ENCODE results near the gene ZNF638. TPM values are rescaled to one million over a fixed set of nuclear protein-coding genes. Genes with fewer than 3 reads are reported as not detected.
A peak's percentile ranks its signal among the peaks of the same experiment; 100 is the strongest.

Gene ZNF638
- total RNA-seq, 4 donors from 2014 or later: 202 to 286 (median 252) TPM

DNA sequence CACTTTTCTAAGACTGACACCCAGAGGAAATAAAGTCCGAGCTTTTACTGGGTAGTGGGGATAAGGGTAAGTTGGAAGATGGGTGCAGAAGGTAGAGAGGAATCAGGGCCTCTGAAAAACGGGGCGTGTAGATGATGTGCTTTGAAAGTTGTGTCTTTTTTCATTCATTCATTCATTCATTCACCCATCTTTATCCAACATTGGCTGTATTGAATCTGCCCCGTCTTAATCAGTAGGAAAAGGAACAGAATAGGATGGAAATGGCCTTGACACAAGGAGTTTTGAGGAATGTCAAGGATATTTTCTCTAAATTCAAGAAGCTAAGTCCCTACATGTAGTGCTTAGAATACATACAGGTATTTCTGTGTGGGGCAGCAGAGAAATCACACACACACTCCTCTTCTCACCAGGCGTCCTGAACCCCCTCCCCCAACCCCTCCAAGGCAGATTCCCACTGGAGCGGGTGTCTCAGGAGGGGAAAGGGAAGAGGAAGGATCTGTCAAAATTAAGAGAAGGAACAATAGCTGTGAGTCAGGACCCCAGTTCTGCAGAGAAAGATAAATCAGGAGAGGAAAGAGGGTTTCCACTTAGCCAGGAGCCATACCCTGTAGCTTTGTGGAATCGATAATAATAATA lies 135.7 kb downstream of the ZNF638 start:
- H3K36me3 ChIP-seq: no peaks in the 10 kb centered on the region
- WGBS, 2 donors: 16 to 20% methylated on average over 7 of the region's 7 CpGs
- H3K4me1 ChIP-seq: peaks cover 0 to 23% (median 8%) of the 10 kb centered on the region in 4 donors
- no peak overlapping the region for H3K27ac ChIP-seq
- peak overlapping the region; percentile 35 to 75 (median 69) for H3K4me3 ChIP-seq
- no peak for TF ChIP-seq POLR2A (IDR thresholded peaks at IDR 0.05)
- TF ChIP-seq EP300 (IDR thresholded peaks at IDR 0.05): no peak
- TF ChIP-seq, protein P1, sequence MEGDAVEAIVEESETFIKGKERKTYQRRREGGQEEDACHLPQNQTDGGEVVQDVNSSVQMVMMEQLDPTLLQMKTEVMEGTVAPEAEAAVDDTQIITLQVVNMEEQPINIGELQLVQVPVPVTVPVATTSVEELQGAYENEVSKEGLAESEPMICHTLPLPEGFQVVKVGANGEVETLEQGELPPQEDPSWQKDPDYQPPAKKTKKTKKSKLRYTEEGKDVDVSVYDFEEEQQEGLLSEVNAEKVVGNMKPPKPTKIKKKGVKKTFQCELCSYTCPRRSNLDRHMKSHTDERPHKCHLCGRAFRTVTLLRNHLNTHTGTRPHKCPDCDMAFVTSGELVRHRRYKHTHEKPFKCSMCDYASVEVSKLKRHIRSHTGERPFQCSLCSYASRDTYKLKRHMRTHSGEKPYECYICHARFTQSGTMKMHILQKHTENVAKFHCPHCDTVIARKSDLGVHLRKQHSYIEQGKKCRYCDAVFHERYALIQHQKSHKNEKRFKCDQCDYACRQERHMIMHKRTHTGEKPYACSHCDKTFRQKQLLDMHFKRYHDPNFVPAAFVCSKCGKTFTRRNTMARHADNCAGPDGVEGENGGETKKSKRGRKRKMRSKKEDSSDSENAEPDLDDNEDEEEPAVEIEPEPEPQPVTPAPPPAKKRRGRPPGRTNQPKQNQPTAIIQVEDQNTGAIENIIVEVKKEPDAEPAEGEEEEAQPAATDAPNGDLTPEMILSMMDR (IDR thresholded peaks at IDR 0.05): no peak
- no peak for DNase-seq (ENCODE audit: low spot score in 2 of 2)
- peaks cover 0 to 39% of the 10 kb centered on the region in 2 donors for H3K27me3 ChIP-seq
- H3K9me3 ChIP-seq: peaks cover 0 to 12% (median 0%) of the 10 kb centered on the region in 4 donors

DNA sequence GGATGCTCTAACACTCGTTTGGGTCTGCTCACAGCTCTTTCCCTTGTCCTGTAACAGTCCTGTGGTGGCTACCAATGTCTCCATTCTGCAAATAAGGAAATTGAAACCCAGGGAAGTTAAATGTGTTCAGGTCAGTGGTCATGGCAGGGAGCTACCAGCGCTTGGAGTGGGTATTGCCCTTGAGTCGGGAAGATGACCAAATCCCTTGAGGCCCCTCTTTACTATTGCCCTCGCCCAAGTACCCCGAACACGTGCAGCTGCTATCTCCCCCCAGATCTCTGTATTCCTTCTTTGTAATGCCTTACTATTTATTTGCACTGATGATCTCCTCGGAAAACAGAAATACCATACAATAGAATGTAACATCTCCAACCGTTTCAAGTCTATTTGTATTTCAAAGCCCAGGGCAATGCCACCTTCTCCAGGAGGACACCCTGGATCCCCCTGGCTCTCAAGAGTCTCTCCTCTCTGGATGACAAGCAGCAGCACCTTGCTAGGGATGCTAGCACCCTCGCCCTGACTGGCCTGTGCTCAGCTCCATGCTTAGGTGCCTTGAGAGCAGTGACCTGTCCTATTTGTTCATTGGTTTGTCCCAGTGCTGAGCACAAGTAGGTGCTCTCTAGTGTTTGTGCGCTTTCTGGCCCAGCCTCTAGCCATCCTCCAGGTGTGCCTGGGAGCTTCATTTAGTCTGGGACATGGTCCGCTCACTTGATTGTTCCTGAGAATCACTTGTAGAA lies 136.9 kb downstream of the ZNF638 start:
- peaks cover 0 to under 1% (median 0%) of the 10 kb centered on the region in 4 donors for H3K9me3 ChIP-seq
- no peak for TF ChIP-seq EP300 (IDR thresholded peaks at IDR 0.05)
- TF ChIP-seq, protein P1 (IDR thresholded peaks at IDR 0.05): no peak
- TF ChIP-seq POLR2A (IDR thresholded peaks at IDR 0.05): no peak
- H3K4me1 ChIP-seq: peaks cover 0 to 23% (median 8%) of the 10 kb centered on the region in 4 donors
- WGBS, 2 donors: 61 to 74% methylated on average over 10 to 11 of the region's 11 CpGs
- no peak overlapping the region for H3K4me3 ChIP-seq
- H3K36me3 ChIP-seq: no peaks in the 10 kb centered on the region
- peaks cover 0 to 39% of the 10 kb centered on the region in 2 donors for H3K27me3 ChIP-seq
- DNase-seq (ENCODE audit: low spot score in 2 of 2): no peak
- no peak overlapping the region for H3K27ac ChIP-seq

DNA sequence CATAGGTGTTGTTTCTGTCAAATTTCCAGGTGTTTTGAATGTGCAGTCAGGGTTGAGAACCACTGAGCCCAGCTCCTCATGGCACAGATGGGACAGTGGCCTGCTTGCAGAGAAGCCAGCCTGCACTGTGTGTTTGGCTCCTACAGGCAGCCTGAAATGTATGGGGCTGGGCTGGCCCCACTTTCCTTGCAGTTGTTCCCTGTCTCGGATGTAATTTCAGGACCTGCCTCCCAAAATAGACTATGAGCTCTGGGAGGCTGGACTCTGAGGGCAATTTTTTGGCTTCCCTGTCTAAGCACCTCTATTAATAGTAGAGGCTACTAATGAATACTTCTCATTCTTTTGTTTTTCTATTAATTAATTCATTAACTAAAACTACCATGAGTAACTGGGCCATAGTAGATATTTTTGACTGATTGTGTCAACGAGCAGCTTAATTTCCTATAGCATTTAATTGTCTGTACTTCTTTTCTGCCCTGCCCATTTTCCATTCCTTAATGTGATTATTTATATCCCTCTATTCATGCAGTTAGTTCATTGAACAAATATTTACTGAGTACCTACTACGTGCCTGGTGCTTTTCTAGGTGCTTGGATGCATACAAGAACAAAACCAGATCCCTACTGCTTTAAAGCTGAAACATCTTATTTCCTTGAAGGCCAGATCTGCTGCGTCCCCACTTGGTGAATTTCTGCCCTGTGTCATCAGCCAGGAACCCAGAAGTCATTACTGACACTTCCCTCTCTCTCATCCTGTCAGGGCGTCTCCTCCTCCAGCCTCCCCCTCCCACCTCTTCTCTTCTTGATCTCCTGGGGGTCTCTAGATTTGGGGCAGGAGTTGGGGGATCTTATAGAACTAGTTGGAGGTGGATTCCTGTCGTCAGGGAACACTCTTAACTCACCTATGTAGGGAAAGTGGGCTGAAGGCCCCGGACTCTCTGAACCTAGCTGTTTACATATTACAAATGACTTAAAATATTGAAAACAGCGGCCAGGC lies 138.1 kb downstream of the ZNF638 start:
- Histone ChIP-seq H3K4me1 (peaks cover 0 to 23% (median 8%) of the 10 kb centered on the region in 4 donors), H3K27me3 (peaks cover 0 to 29% of the 10 kb centered on the region in 2 donors), H3K9me3 (no peaks in the 10 kb centered on the region), H3K4me3 (no peak overlapping the region), H3K27ac (no peak overlapping the region), H3K36me3 (no peaks in the 10 kb centered on the region)
- WGBS, 2 donors: 78 to 83% methylated on average over 8 of the region's 8 CpGs
- TF ChIP-seq, protein P1 (IDR thresholded peaks at IDR 0.05): no peak
- TF ChIP-seq EP300 (IDR thresholded peaks at IDR 0.05) (no peak), POLR2A (IDR thresholded peaks at IDR 0.05) (no peak)
- DNase-seq (ENCODE audit: low spot score in 2 of 2): no peak

DNA sequence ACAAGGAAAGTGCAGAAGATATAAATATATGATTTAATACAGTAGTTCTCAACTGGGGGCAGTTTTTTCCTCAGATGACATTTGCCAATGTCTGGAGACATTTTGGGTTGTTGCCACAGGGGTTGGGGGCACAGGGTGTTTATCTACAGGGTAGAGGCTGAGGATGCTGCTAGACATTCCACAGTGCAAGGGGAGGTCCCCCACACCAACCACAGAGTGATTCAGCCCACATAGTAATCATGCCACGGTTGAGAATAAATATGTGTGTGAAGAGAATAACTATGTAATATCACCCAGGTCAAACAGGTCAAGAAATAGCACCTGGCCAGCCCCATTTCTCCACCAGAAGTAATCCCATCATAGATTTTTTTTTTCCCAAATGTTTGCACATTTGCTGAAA lies 139.7 kb downstream of the ZNF638 start:
- no peak for DNase-seq (ENCODE audit: low spot score in 2 of 2)
- no peak overlapping the region for H3K4me3 ChIP-seq
- H3K36me3 ChIP-seq: no peaks in the 10 kb centered on the region
- H3K4me1 ChIP-seq: peaks cover 0 to 15% (median 6%) of the 10 kb centered on the region in 4 donors
- TF ChIP-seq EP300 (IDR thresholded peaks at IDR 0.05): no peak
- H3K9me3 ChIP-seq: no peaks in the 10 kb centered on the region
- WGBS, 2 donors: 41 to 59% methylated on average over 1 of the region's 1 CpG
- H3K27me3 ChIP-seq: peaks cover 0 to 14% of the 10 kb centered on the region in 2 donors
- no peak overlapping the region for H3K27ac ChIP-seq

DNA sequence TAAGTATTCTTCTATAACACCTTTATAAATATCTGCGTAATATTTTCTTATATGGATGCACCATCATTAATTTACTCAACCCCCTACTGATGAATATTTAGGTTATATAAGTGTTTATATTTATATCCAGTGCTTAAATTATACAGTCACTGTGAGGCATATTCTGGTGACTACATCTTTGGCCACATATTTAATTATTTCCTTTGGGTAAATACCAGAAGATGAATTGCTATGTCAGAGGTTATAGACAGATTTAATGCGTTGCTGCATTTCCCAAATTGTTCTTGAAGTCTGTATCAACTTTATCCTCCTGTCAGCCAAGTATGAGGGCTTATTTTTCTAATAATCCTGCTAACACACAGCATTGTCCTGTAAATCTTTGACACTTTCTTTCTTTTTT lies 140.4 kb downstream of the ZNF638 start:
- TF ChIP-seq, protein P1 (IDR thresholded peaks at IDR 0.05): no peak
- TF ChIP-seq POLR2A (IDR thresholded peaks at IDR 0.05) (no peak), EP300 (IDR thresholded peaks at IDR 0.05) (no peak)
- Histone ChIP-seq H3K9me3 (peaks cover 0 to under 1% (median 0%) of the 10 kb centered on the region in 4 donors), H3K27ac (no peak overlapping the region), H3K36me3 (no peaks in the 10 kb centered on the region), H3K27me3 (peaks cover 0 to 10% of the 10 kb centered on the region in 2 donors), H3K4me1 (peaks cover 0 to 8% (median 3%) of the 10 kb centered on the region in 4 donors), H3K4me3 (no peak overlapping the region)
- WGBS, 2 donors: 49 to 50% methylated on average over 2 of the region's 2 CpGs
- no peak for DNase-seq (ENCODE audit: low spot score in 2 of 2)
